ENCODE data around the gene TMEM184B.

TMEM184B gene

GRCh38 chr22:38295863-38296262, 23.1 kb upstream of the TMEM184B start:
- H3K4me3 ChIP-seq (ENCODE audit: low read depth, low read length): no peak overlapping the region
- TF ChIP-seq CTCF (conservative IDR thresholded peaks at IDR 0.05; ENCODE audit: low read depth, low read length): no peak
- DNase-seq (ENCODE audit: low read depth): no peak

- TF ChIP-seq CTCF (conservative IDR thresholded peaks at IDR 0.05; ENCODE audit: low read depth, low read length): no peak
- no peak for DNase-seq (ENCODE audit: low read depth)
- no peak overlapping the region for H3K4me3 ChIP-seq (ENCODE audit: low read depth, low read length)
Measured at GRCh38 chr22:38295339-38295738, 22.5 kb upstream of the TMEM184B start.

- TF ChIP-seq CTCF (conservative IDR thresholded peaks at IDR 0.05; ENCODE audit: low read depth, low read length): no peak
- H3K4me3 ChIP-seq (ENCODE audit: low read depth, low read length): no peak overlapping the region
- DNase-seq (ENCODE audit: low read depth): no peak
Measured at GRCh38 chr22:38294193-38294592, 21.4 kb upstream of the TMEM184B start.

GRCh38 chr22:38292694-38293093, 19.9 kb upstream of the TMEM184B start:
- peak; percentile 16 for TF ChIP-seq CTCF (conservative IDR thresholded peaks at IDR 0.05; ENCODE audit: low read depth, low read length)
- H3K4me3 ChIP-seq (ENCODE audit: low read depth, low read length): no peak overlapping the region
- peak; percentile 93 for DNase-seq (ENCODE audit: low read depth)

GRCh38 chr22:38291201-38291777, 18.5 kb upstream of the TMEM184B start:
- no peak for TF ChIP-seq CTCF (conservative IDR thresholded peaks at IDR 0.05; ENCODE audit: low read depth, low read length)

GRCh38 chr22:38290347-38290746, 17.5 kb upstream of the TMEM184B start:
- H3K4me3 ChIP-seq (ENCODE audit: low read depth, low read length): no peak overlapping the region
- no peak for TF ChIP-seq CTCF (conservative IDR thresholded peaks at IDR 0.05; ENCODE audit: low read depth, low read length)
- DNase-seq (ENCODE audit: low read depth): no peak

More at GRCh38 chr22:38291201-38291777, 18.5 kb upstream of the TMEM184B start:
- H3K4me3 ChIP-seq (ENCODE audit: low read depth, low read length): no peak overlapping the region
- no peak for DNase-seq (ENCODE audit: low read depth)

GRCh38 chr22:38289583-38290082, 16.8 kb upstream of the TMEM184B start:
- H3K4me3 ChIP-seq (ENCODE audit: low read depth, low read length): no peak overlapping the region
- TF ChIP-seq CTCF (conservative IDR thresholded peaks at IDR 0.05; ENCODE audit: low read depth, low read length): no peak
- DNase-seq (ENCODE audit: low read depth): no peak

Data from choroid plexus epithelial cell (primary cell).